T-helper 1 cell treated with Interleukin-12 subunit alpha and Interleukin-12 subunit beta and Interleukin-4 antibody, amounts not matched to agents 30 ng/mL and 1 ng/mL, for 36 hours (primary cell): ENCODE results near the gene ABCC12. TPM values are rescaled to one million over a fixed set of nuclear protein-coding genes. Genes with fewer than 3 reads are reported as not detected.
"Not testable (repeated sequence)": the region's sequence is repeated elsewhere in the genome, so short reads cannot be mapped to it uniquely, and the experiment has no call there.

Source experiments
- intact Hi-C: fragments of 100-400 bp; cut with micrococcal nuclease; formaldehyde crosslinking; loops from one replicate; pipeline ENCODE4 v1.15.1; 2024
- total RNA-seq: library from RNA; stranded (reverse); gene quantifications from 2 replicates; pipeline ENCODE4 v1.2.3, GENCODE V29; 2022

Gene ABCC12
- not detected in 2 replicates for total RNA-seq

- intact Hi-C loops: loop anchor here (1.0 to 10.0 kb wide), 9 partner anchors 9 to 1208 kb away; partner anchors contain the start of genes DNAJA2, ITFG1, N4BP1 and PHKB
These were observed at the start of gene ABCC12 for GRCh38 chr16:48155926-48156789. ABCC12 (minus strand) TSS chr16:48155993; CDS start chr16:48146424, 9,569 bp downstream.

- intact Hi-C loops: loop anchor here (10.0 kb wide), 1 partner anchor 60 kb away; no protein-coding TSS in a partner anchor
These were observed 49.0 kb upstream of the ABCC12 start for GRCh38 chr16:48204825-48205151.

GRCh38 chr16:48203974-48204824, 48.4 kb upstream of the ABCC12 start:
- intact Hi-C loops: loop anchor here (10.0 kb wide), 1 partner anchor 61 kb away; no protein-coding TSS in a partner anchor

GRCh38 chr16:48201515-48202201, 45.9 kb upstream of the ABCC12 start:
- intact Hi-C loops: loop anchor here (10.0 kb wide), 1 partner anchor 63 kb away; no protein-coding TSS in a partner anchor

GRCh38 chr16:48197294-48197693, 41.5 kb upstream of the ABCC12 start:
- intact Hi-C loops: no loop called here

- intact Hi-C loops: no loop called here
These were observed 39.2 kb upstream of the ABCC12 start for GRCh38 chr16:48194828-48195556.

- intact Hi-C loops: no loop called here
These were observed 38.1 kb upstream of the ABCC12 start for GRCh38 chr16:48193846-48194245.

GRCh38 chr16:48188449-48189102, 32.8 kb upstream of the ABCC12 start:
- intact Hi-C loops: no loop called here

GRCh38 chr16:48187779-48188178, 32.0 kb upstream of the ABCC12 start:
- intact Hi-C loops: no loop called here

GRCh38 chr16:48184681-48185080, 28.9 kb upstream of the ABCC12 start:
- intact Hi-C loops: no loop called here

GRCh38 chr16:48182979-48183537, 27.3 kb upstream of the ABCC12 start:
- intact Hi-C loops: no loop called here

- intact Hi-C loops: not testable (repeated sequence)
These were observed 26.1 kb upstream of the ABCC12 start for GRCh38 chr16:48181746-48182520.

- intact Hi-C loops: no loop called here
These were observed 25.2 kb upstream of the ABCC12 start for GRCh38 chr16:48180868-48181480.

GRCh38 chr16:48176635-48177408, 21.0 kb upstream of the ABCC12 start:
- intact Hi-C loops: no loop called here

GRCh38 chr16:48173889-48174288, 18.1 kb upstream of the ABCC12 start:
- intact Hi-C loops: no loop called here

- intact Hi-C loops: no loop called here
These were observed 16.9 kb upstream of the ABCC12 start for GRCh38 chr16:48172682-48173081.

- intact Hi-C loops: no loop called here
These were observed 14.1 kb upstream of the ABCC12 start for GRCh38 chr16:48169896-48170295.

GRCh38 chr16:48168075-48168474, 12.3 kb upstream of the ABCC12 start:
- intact Hi-C loops: no loop called here
